K562 (cell line): Measurements from ENCODE around the gene PNISR. TPM values are rescaled to one million over a fixed set of nuclear protein-coding genes. Genes with fewer than 3 reads are reported as not detected.

Experiments
- ATAC-seq: fragments of 200-7000 bp; cut with Tn5 transposase; 3 replicates; pipeline ENCODE4 v1.9.1; 2020; ENCODE audit warnings: moderate library complexity
- BruUV-seq: library from RNA; stranded (reverse); fragments of 400-500 nt; replicated peaks from 2 replicates; lab custom pipeline; 2021; lab: Mats Ljungman, UMichigan
- CTCF ChIA-PET: fragments of 300-600 bp; formaldehyde crosslinking; extraction: SDS; loops from one replicate; lab custom pipeline; 2021; ENCODE audit warnings: low intra/inter-chr PET ratio; lab: Yijun Ruan, JAX
- POLR2A ChIA-PET: fragments of 300-600, 350-650 bp; sonication (Branson Sonifier 250); formaldehyde crosslinking; extraction: SDS; loops from one replicate; lab custom pipeline; 2021; ENCODE audit warnings: antibody characterized with exemption, inconsistent platforms; lab: Yijun Ruan, JAX
- DNase-seq, 4 experiments: peaks; one replicate each; pipeline versions ENCODE4 v3.0.0 to v3.0.0-alpha.2; 2011 to 2018; ENCODE audit warnings: low spot score in 3 of 4, mixed read lengths in 3 of 4; ENCODE audit errors: extremely low read depth in 1 of 4
- FAIRE-seq: peaks from 2 replicates; lab custom pipeline; 2011; peaks lifted over from hg19 to GRCh38; lab: Jason Lieb, UNC
- H2AFZ ChIP-seq: 2 replicates; pipeline ENCODE4 v1.6.0; 2011; ENCODE audit warnings: low read depth, low read length, control low read depth, inconsistent platforms
- H3K27ac ChIP-seq: fragments of 200-600 bp; 3 replicates; pipeline ENCODE4 v1.8.0; 2011; ENCODE audit warnings: low read depth, mild to moderate bottlenecking, control low read depth, inconsistent platforms, low read length, moderate library complexity, mixed read lengths; ENCODE audit errors: extremely low read depth
- H3K27me3 ChIP-seq, 2 experiments: fragments of 300-600 bp in 1 of 2; 2 replicates in 1 of 2; 3 replicates in 1 of 2; pipeline versions ENCODE4 v1.6.0 to v1.8.0; 2011; ENCODE audit warnings: inconsistent platforms in 2 of 2, low read length in 2 of 2, mild to moderate bottlenecking in 1 of 2, mixed read lengths in 1 of 2, moderate library complexity in 1 of 2; ENCODE audit not compliant: control insufficient read depth in 2 of 2, insufficient read depth in 2 of 2
- H3K36me3 ChIP-seq: fragments of 300-600 bp; 3 replicates; pipeline ENCODE4 v1.8.0; 2011; ENCODE audit warnings: mild to moderate bottlenecking, low read length, inconsistent platforms; ENCODE audit not compliant: control insufficient read depth, insufficient read depth
- H3K4me1 ChIP-seq, 2 experiments: fragments of 200-600 bp in 1 of 2; replicated peaks in 1 of 2; 2 replicates in 1 of 2; 3 replicates in 1 of 2; pipeline versions ENCODE4 v1.5.1 to v1.8.0; 2011; ENCODE audit warnings: inconsistent platforms in 2 of 2, low read length in 2 of 2, mild to moderate bottlenecking in 1 of 2, mixed read lengths in 1 of 2, moderate library complexity in 1 of 2; ENCODE audit not compliant: control insufficient read depth in 2 of 2, insufficient read depth in 2 of 2
- H3K4me2 ChIP-seq: 2 replicates; pipeline ENCODE4 v1.6.1; 2011; ENCODE audit warnings: low read length, control low read depth, inconsistent platforms, mixed read lengths; ENCODE audit not compliant: insufficient read depth
- H3K4me3 ChIP-seq: fragments of 200-600 bp; sonication (generic), shearing (Covaris generic); 2 replicates; pipeline ENCODE4 v1.5.1; 2016; ENCODE audit warnings: control low read depth, inconsistent platforms
- H3K79me2 ChIP-seq: fragments of 200-600 bp; 3 replicates; pipeline ENCODE4 v1.8.0; 2011; ENCODE audit warnings: low read length, inconsistent platforms; ENCODE audit not compliant: control insufficient read depth, insufficient read depth
- H3K9ac ChIP-seq, 2 experiments: 2 replicates each; pipeline versions ENCODE4 v1.6.0 to v1.6.1; 2011; ENCODE audit warnings: low read depth in 2 of 2, low read length in 2 of 2, control low read depth in 1 of 2, inconsistent platforms in 1 of 2, mild to moderate bottlenecking in 1 of 2, mixed read lengths in 1 of 2; ENCODE audit not compliant: insufficient read depth in 1 of 2
- H3K9me1 ChIP-seq: one replicate; pipeline ENCODE4 v1.6.0; 2011; ENCODE audit warnings: inconsistent platforms, mild to moderate bottlenecking, low read length, moderate library complexity; ENCODE audit not compliant: control insufficient read depth, insufficient read depth
- H3K9me3 ChIP-seq: replicated peaks from 2 replicates; pipeline ENCODE4 v1.5.1; 2011; ENCODE audit warnings: low read depth, low read length, inconsistent platforms; ENCODE audit not compliant: control insufficient read depth, insufficient read depth
- H4K20me1 ChIP-seq: replicated peaks from 2 replicates; pipeline ENCODE4 v1.6.1; 2011; ENCODE audit warnings: low read length, inconsistent platforms, mixed read lengths; ENCODE audit not compliant: control insufficient read depth, insufficient read depth
- MED1 ChIP-seq: sonication (generic); formaldehyde crosslinking; IDR thresholded peaks from 2 replicates; pipeline ENCODE4 v1.8.1; 2023; ENCODE audit warnings: missing genetic modification reagents, borderline replicate concordance
- POLR2B ChIP-seq: fragments of 450-650 bp; IDR thresholded peaks from 2 replicates; pipeline ENCODE4 v1.6.1; 2018; ENCODE audit warnings: low read depth; ENCODE audit not compliant: partially characterized antibody
- SAFB2 ChIP-seq: fragments of 200-400 bp; formaldehyde crosslinking; IDR thresholded peaks from 2 replicates; pipeline ENCODE4 v1.6.1; 2018; ENCODE audit warnings: borderline replicate concordance, low read length, low read depth, moderate library complexity; ENCODE audit not compliant: severe bottlenecking
- SREBF1 ChIP-seq: fragments of 150-350 bp; IDR thresholded peaks from 2 replicates; pipeline ENCODE4 v1.6.1; 2014; ENCODE audit warnings: antibody characterized with exemption, low read depth, low read length, borderline replicate concordance
- SRSF9 ChIP-seq: fragments of 200-400 bp; formaldehyde crosslinking; IDR thresholded peaks from 2 replicates; pipeline ENCODE4 v1.6.1; 2017; ENCODE audit warnings: low read depth, low read length, borderline replicate concordance
- ZNF644 ChIP-seq: fragments of 200-800 bp; sonication (Bioruptor generic); IDR thresholded peaks from 2 replicates; pipeline ENCODE4 v1.6.1; 2016; ENCODE audit warnings: low read depth, missing genetic modification characterization, missing compliant biosample characterization
- in situ Hi-C: fragments of 300-500 bp; cut with MboI; formaldehyde crosslinking; loops from 4 replicates; pipeline ENCODE4 v1.15.0; 2018; ENCODE audit warnings: inconsistent platforms, mixed read lengths
- intact Hi-C: fragments of 100-400 bp; cut with micrococcal nuclease; formaldehyde crosslinking; loops from 2 replicates; pipeline ENCODE4 v1.14.2; 2022
- polyA plus RNA-seq, 8 experiments: library from polyadenylated mRNA; depleted of rRNA in 4 of 8; stranded (reverse) in 5 of 8; unstranded in 3 of 8; fragments of >200 nt; fragmentation: Nextera tagmentation in 2 of 8; fragmentation: Illumina TruSeq in 1 of 8; extraction: Ambion mirVana in 2 of 8; extraction: Trizol in 1 of 8; gene quantifications; 2 replicates each; pipeline versions ENCODE4 v1.2.1 to v1.2.3, GENCODE V29; 2011 to 2014; ENCODE audit warnings: inconsistent platforms in 1 of 8, missing spikeins in 1 of 8
- total RNA-seq, 7 experiments: library from RNA; depleted of rRNA in 6 of 7; stranded (reverse); fragments of >200 nt in 6 of 7; fragmentation: Illumina TruSeq in 2 of 7; extraction: Trizol in 2 of 7; gene quantifications; 2 replicates each; pipeline versions ENCODE4 v1.2.1 to v1.2.3, GENCODE V29; 2011 to 2021; ENCODE audit warnings: low replicate concordance in 1 of 7
- TF ChIP-seq, protein P1 (sequence below): fragments of 200-800 bp; sonication (Bioruptor generic); IDR thresholded peaks from 2 replicates; pipeline ENCODE4 v1.6.1; 2017; ENCODE audit warnings: missing genetic modification characterization, missing compliant biosample characterization

The PNISR gene
- total and polyA plus RNA-seq, 9 of the 15 experiments (the other 6 are each of a cell fraction or from before 2014, with no cell fraction given): 97.4 to 206 (median 131) TPM

- TF ChIP-seq SREBF1: no peak
- TF ChIP-seq MED1 (CRISPR knock-in tag): no peak
- no peak for TF ChIP-seq POLR2B
- no peak for TF ChIP-seq ZNF644 (tag)
- no peak for TF ChIP-seq SAFB2
These were observed 13.0 kb downstream of the PNISR start (continued) for GRCh38 chr6:99412065-99412464.

DNA sequence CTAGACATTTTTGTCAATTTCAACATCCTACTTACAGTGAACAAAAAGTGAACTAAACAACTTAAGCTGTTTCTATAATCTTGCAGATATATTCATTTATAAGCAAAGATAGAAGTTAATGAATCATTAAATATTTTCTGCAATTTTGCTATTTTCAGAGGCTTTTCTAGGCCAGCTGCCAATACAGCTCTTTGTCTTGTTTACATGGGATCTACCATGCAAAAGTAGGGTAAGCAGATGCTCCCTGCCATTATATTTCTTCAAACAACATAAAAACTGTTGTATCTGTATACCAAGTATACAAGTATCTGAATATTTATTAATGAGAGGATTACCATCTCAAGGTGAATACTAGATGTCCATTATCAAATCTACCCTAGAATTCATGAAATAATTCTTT lies 15.4 kb downstream of the PNISR start:
- Histone ChIP-seq H3K4me3 (no peak overlapping the region), H3K79me2 (peaks cover 43% of the 10 kb centered on the region), H3K4me2 (no peak overlapping the region), H3K9me1 (no peaks in the 10 kb centered on the region), H3K9ac (no peak overlapping the region), H3K36me3 (peaks cover 95% of the 10 kb centered on the region), H3K27ac (no peak overlapping the region), H3K9me3 (no peaks in the 10 kb centered on the region), H2AFZ (no peak overlapping the region), H4K20me1 (no peaks in the 10 kb centered on the region), H3K27me3 (no peaks in the 10 kb centered on the region), H3K4me1 (no peaks in the 10 kb centered on the region)
- BruUV-seq: no TSS peak
- intact Hi-C loops: no loop called here
- ATAC-seq (no peak), FAIRE-seq (no peak), DNase-seq (no peak)
- TF ChIP-seq SRSF9: no peak
- TF ChIP-seq, protein P1, sequence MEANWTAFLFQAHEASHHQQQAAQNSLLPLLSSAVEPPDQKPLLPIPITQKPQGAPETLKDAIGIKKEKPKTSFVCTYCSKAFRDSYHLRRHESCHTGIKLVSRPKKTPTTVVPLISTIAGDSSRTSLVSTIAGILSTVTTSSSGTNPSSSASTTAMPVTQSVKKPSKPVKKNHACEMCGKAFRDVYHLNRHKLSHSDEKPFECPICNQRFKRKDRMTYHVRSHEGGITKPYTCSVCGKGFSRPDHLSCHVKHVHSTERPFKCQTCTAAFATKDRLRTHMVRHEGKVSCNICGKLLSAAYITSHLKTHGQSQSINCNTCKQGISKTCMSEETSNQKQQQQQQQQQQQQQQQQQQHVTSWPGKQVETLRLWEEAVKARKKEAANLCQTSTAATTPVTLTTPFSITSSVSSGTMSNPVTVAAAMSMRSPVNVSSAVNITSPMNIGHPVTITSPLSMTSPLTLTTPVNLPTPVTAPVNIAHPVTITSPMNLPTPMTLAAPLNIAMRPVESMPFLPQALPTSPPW (CRISPR knock-in tag): no peak
- ChIA-PET POLR2A (interaction anchor here (1.2 to 2.7 kb wide), 4 partner anchors 8 to 15 kb away, joined by 3 to 14 read pairs (median 4); partner anchors contain the start of gene COQ3), CTCF (no interaction called here)
- in situ Hi-C loops: no loop called here
